HepG2 (cell line): ENCODE results near the gene NEK7. TPM values are rescaled to one million over a fixed set of nuclear protein-coding genes. Genes with fewer than 3 reads are reported as not detected.

ENCODE experiments used
- ATAC-seq: fragments of 200-7000 bp; cut with Tn5 transposase; 3 replicates; pipeline ENCODE4 v1.9.1; 2020; ENCODE audit warnings: mild to moderate bottlenecking, moderate library complexity
- BruUV-seq: library from RNA; stranded (reverse); fragments of 400-500 nt; replicated peaks from 2 replicates; lab custom pipeline; 2021; lab: Mats Ljungman, UMichigan
- CTCF ChIA-PET: fragments of 300-600 bp; formaldehyde crosslinking; extraction: SDS; loops from one replicate; lab custom pipeline; 2021; ENCODE audit warnings: low total read pairs, inconsistent platforms, low intra/inter-chr PET ratio; lab: Yijun Ruan, JAX
- POLR2A ChIA-PET: fragments of 350-600 bp; sonication (Branson Sonifier 250); formaldehyde crosslinking; loops from one replicate; lab custom pipeline; 2020; ENCODE audit warnings: antibody characterized with exemption, inconsistent platforms; lab: Yijun Ruan, JAX
- DNase-seq: peaks from one replicate; pipeline ENCODE4 v3.0.0-alpha.2; 2015; ENCODE audit warnings: low spot score
- FAIRE-seq: peaks from 3 replicates; lab custom pipeline; 2011; peaks lifted over from hg19 to GRCh38; lab: Jason Lieb, UNC
- H2AFZ ChIP-seq: one replicate; pipeline ENCODE4 v1.6.1; 2011; ENCODE audit warnings: low read length, inconsistent platforms
- H3K27ac ChIP-seq: fragments of 300-600 bp; 3 replicates; pipeline ENCODE4 v1.8.0; 2011; ENCODE audit warnings: mixed run types, mild to moderate bottlenecking, mixed read lengths, low read length, inconsistent platforms; ENCODE audit not compliant: insufficient read depth; ENCODE audit errors: extremely low read length
- H3K27me3 ChIP-seq, 2 experiments: fragments of 200-600 bp in 1 of 2; 2 replicates in 1 of 2; 3 replicates in 1 of 2; pipeline versions ENCODE4 v1.6.0 to v1.8.0; 2011; ENCODE audit warnings: low read length in 2 of 2, mild to moderate bottlenecking in 2 of 2, moderate library complexity in 2 of 2, inconsistent platforms in 1 of 2; ENCODE audit not compliant: insufficient read depth in 2 of 2, control insufficient read depth in 1 of 2
- H3K36me3 ChIP-seq, 2 experiments: fragments of 200-600 bp in 1 of 2; replicated peaks in 1 of 2; 2 replicates in 1 of 2; 3 replicates in 1 of 2; pipeline versions ENCODE4 v1.5.1 to v1.8.0; 2011; ENCODE audit warnings: low read length in 2 of 2, inconsistent platforms in 1 of 2; ENCODE audit not compliant: insufficient read depth in 2 of 2, control insufficient read depth in 1 of 2
- H3K4me1 ChIP-seq: 2 replicates; pipeline ENCODE4 v1.5.1; 2012; ENCODE audit warnings: low read length, inconsistent platforms; ENCODE audit not compliant: insufficient read depth
- H3K4me2 ChIP-seq: 2 replicates; pipeline ENCODE4 v1.6.0; 2011; ENCODE audit warnings: low read depth, low read length, inconsistent platforms
- H3K4me3 ChIP-seq, 3 experiments: fragments of 200-600 bp in 1 of 3; sonication (generic), shearing (Covaris generic) in 1 of 3; replicated peaks in 1 of 3; 2 replicates each; pipeline ENCODE4 v1.5.1; 2011 to 2016; ENCODE audit warnings: low read length in 3 of 3, inconsistent platforms in 2 of 3, low read depth in 2 of 3, mild to moderate bottlenecking in 2 of 3, control low read depth in 1 of 3, mixed read lengths in 1 of 3; ENCODE audit not compliant: insufficient read depth in 1 of 3
- H3K79me2 ChIP-seq: one replicate; pipeline ENCODE4 v1.6.1; 2011; ENCODE audit warnings: low read length, inconsistent platforms; ENCODE audit not compliant: insufficient read depth
- H3K9ac ChIP-seq: 2 replicates; pipeline ENCODE4 v1.6.0; 2011; ENCODE audit warnings: mild to moderate bottlenecking, low read depth, low read length, inconsistent platforms; ENCODE audit not compliant: insufficient read depth
- H3K9me3 ChIP-seq: 2 replicates; pipeline ENCODE4 v1.5.1; 2012; ENCODE audit warnings: mild to moderate bottlenecking, low read length
- H4K20me1 ChIP-seq: 2 replicates; pipeline ENCODE4 v1.6.0; 2011; ENCODE audit warnings: inconsistent platforms, mild to moderate bottlenecking, low read length, moderate library complexity; ENCODE audit not compliant: insufficient read depth
- AGO2 ChIP-seq: fragments of 200-400 bp; formaldehyde crosslinking; optimal IDR thresholded peaks from 2 replicates; pipeline ENCODE3; 2017; ENCODE audit warnings: mild to moderate bottlenecking, low read depth, low read length, moderate library complexity
- CENPX ChIP-seq: sonication (generic); formaldehyde crosslinking; IDR thresholded peaks from 2 replicates; pipeline ENCODE4 v1.9.0; 2021; ENCODE audit warnings: mild to moderate bottlenecking, missing genetic modification reagents, moderate library complexity
- CREB1 ChIP-seq, 2 experiments: fragments of 450-650 bp in 1 of 2; IDR thresholded peaks; 2 replicates each; pipeline ENCODE4 v1.6.1; 2016 to 2017; ENCODE audit warnings: control low read depth in 1 of 2, mild to moderate bottlenecking in 1 of 2, missing compliant biosample characterization in 1 of 2, missing genetic modification characterization in 1 of 2
- HMGA1 ChIP-seq: sonication (generic); formaldehyde crosslinking; conservative IDR thresholded peaks from 2 replicates; pipeline ENCODE4 v1.4.0; 2020; ENCODE audit warnings: missing genetic modification reagents
- HNF4A ChIP-seq: sonication (generic); formaldehyde crosslinking; IDR thresholded peaks from 2 replicates; pipeline ENCODE4 v1.4.0; 2020; ENCODE audit warnings: missing genetic modification reagents
- KLF11 ChIP-seq: IDR thresholded peaks from 2 replicates; pipeline ENCODE4 v1.6.1; 2016; ENCODE audit warnings: missing compliant biosample characterization
- MLLT10 ChIP-seq: sonication (generic); formaldehyde crosslinking; IDR thresholded peaks from 2 replicates; pipeline ENCODE4 v1.4.0; 2020; ENCODE audit warnings: missing genetic modification reagents
- NR1H2 ChIP-seq: sonication (generic); formaldehyde crosslinking; IDR thresholded peaks from 2 replicates; pipeline ENCODE4 v1.8.1; 2022; ENCODE audit warnings: low read depth, missing genetic modification reagents, borderline replicate concordance
- NR2F2 ChIP-seq: IDR thresholded peaks from 2 replicates; pipeline ENCODE4 v1.6.1; 2012; ENCODE audit warnings: low read depth, inconsistent platforms, borderline replicate concordance
- PCBP2 ChIP-seq: fragments of 200-400 bp; formaldehyde crosslinking; optimal IDR thresholded peaks from 2 replicates; pipeline ENCODE3; 2018; ENCODE audit warnings: low read length, low read depth; ENCODE audit not compliant: poor library complexity, severe bottlenecking
- TBX3 ChIP-seq: fragments of 450-650 bp; IDR thresholded peaks from 2 replicates; pipeline ENCODE4 v1.6.1; 2017; ENCODE audit warnings: antibody characterized with exemption, mild to moderate bottlenecking, inconsistent platforms, borderline replicate concordance
- TOE1 ChIP-seq: sonication (generic); formaldehyde crosslinking; IDR thresholded peaks from 2 replicates; pipeline ENCODE4 v1.4.0; 2020; ENCODE audit warnings: mild to moderate bottlenecking, missing genetic modification reagents
- ZNF33B ChIP-seq: sonication (generic); formaldehyde crosslinking; IDR thresholded peaks from 2 replicates; pipeline ENCODE4 v1.5.1; 2020; ENCODE audit warnings: mild to moderate bottlenecking, missing genetic modification reagents
- ZNF354B ChIP-seq: sonication (generic); formaldehyde crosslinking; IDR thresholded peaks from 2 replicates; pipeline ENCODE4 v1.8.0; 2022; ENCODE audit warnings: mild to moderate bottlenecking, missing genetic modification reagents
- WGBS: methylation state at CpG from one replicate; pipeline ENCODE4 v1.1.6; 2017; ENCODE audit warnings: low lambda C conversion rate; 5-methylcytosine and 5-hydroxymethylcytosine counted together
- in situ Hi-C: cut with HindIII; loops from 2 replicates; pipeline ENCODE4 v1.10.0; 2017; ENCODE audit warnings: low pct_unique_long_range_greater_than_20kb; ENCODE audit not compliant: extremely low pct_ligation_motif_present
- intact Hi-C: fragments of 100-400 bp; cut with micrococcal nuclease; formaldehyde crosslinking; loops from one replicate; pipeline ENCODE4 v1.10.0; 2022; ENCODE audit not compliant: unreplicated experiment
- polyA plus RNA-seq, 8 experiments: library from polyadenylated mRNA; depleted of rRNA in 3 of 8; stranded (reverse) in 7 of 8; unstranded in 1 of 8; fragments of >200 nt; fragmentation: Illumina TruSeq in 4 of 8; extraction: Trizol in 4 of 8; gene quantifications; 2 replicates each; pipeline versions ENCODE4 v1.2.1 to v1.2.3, GENCODE V29; 2011 to 2016; ENCODE audit warnings: low read depth in 4 of 8, missing spikeins in 1 of 8, mixed read lengths in 1 of 8; ENCODE audit not compliant: insufficient read depth in 1 of 8
- total RNA-seq, 5 experiments: library from RNA; depleted of rRNA; stranded (reverse); fragments of >200 nt; fragmentation: Illumina TruSeq; extraction: Trizol; gene quantifications; 2 replicates each; pipeline ENCODE4 v1.2.3, GENCODE V29; 2016; ENCODE audit warnings: low read depth in 1 of 5
- TF ChIP-seq, protein P1 (sequence below): fragments of 450-650 bp; IDR thresholded peaks from 2 replicates; pipeline ENCODE4 v1.6.1; 2017
- TF ChIP-seq, protein P2 (sequence below): IDR thresholded peaks from 2 replicates; pipeline ENCODE4 v1.6.1; 2016; ENCODE audit warnings: low read depth
- TF ChIP-seq, protein P3 (sequence below): sonication (generic); formaldehyde crosslinking; IDR thresholded peaks from 2 replicates; pipeline ENCODE4 v1.5.0; 2020; ENCODE audit warnings: mild to moderate bottlenecking, missing genetic modification reagents
- TF ChIP-seq, protein P4 (sequence below): sonication (generic); formaldehyde crosslinking; conservative IDR thresholded peaks from 2 replicates; pipeline ENCODE4 v1.4.0; 2020; ENCODE audit warnings: missing genetic modification reagents
- TF ChIP-seq, protein P5 (sequence below): sonication (generic); formaldehyde crosslinking; IDR thresholded peaks from 2 replicates; pipeline ENCODE4 v1.4.0; 2020; ENCODE audit warnings: missing genetic modification reagents

NEK7 gene
- total and polyA plus RNA-seq, 2 of the 13 experiments (the other 11 are each of a cell fraction or from before 2014, with no cell fraction given), result 18.1 to 19.2 TPM

DNA sequence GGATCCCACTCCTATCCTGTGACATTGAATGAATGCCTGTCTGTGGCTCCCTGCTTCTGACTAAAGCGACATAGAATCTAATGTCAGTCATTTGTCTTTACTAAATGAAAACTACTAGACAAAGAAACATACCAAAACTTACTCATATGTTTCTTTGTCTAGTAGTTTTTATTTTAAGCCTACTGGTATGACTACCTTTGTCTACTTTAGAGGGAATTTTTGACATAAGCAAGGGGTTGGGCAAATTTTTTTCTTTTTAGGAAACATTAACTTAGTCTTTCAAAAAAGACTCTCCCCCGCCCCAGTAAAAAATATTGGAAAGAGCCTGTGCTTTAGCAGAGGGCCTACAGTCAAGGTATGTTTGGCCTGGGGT is 4.9 kb downstream of the NEK7 start:
- Histone ChIP-seq H3K9ac (peak overlapping the region; percentile 23), H3K79me2 (peaks cover 83% of the 10 kb centered on the region), H3K27ac (peak overlapping the region; percentile 69), H3K4me3 (peak overlapping the region in 2 of 3 experiments; percentile 45 to 51; a peak in 3 of 6 replicates), H4K20me1 (no peaks in the 10 kb centered on the region), H3K27me3 (no peaks in the 10 kb centered on the region; a peak in 1 of 5 replicates), H2AFZ (no peak overlapping the region), H3K4me1 (peaks cover 53% of the 10 kb centered on the region), H3K9me3 (no peaks in the 10 kb centered on the region), H3K4me2 (peak overlapping the region; percentile 75), H3K36me3 (no peaks in the 10 kb centered on the region)
- 10% methylated on average over 2 of the region's 2 CpGs for WGBS
- ChIA-PET POLR2A (interaction anchor here (0.7 kb wide), 1 partner anchor 10 kb away, joined by 3 read pairs; no protein-coding TSS in a partner anchor), CTCF (no interaction called here)
- DNase-seq (no peak), ATAC-seq (no peak), FAIRE-seq (peak; percentile 71)
- intact Hi-C loops (no loop called here), in situ Hi-C loops (no loop called here)
- no TSS peak for BruUV-seq
- TF ChIP-seq HNF4A (no peak), CREB1 (IDR thresholded peaks at IDR 0.05) (no peak), CREB1 (CRISPR knock-in tag; IDR thresholded peaks at IDR 0.05) (0 out of 2 replicates have a peak, but pooled peaks have one; percentile 9), AGO2 (no peak), CENPX (CRISPR knock-in tag) (no peak), KLF11 (no peak), TOE1 (CRISPR knock-in tag) (peak; percentile 65; the same call in 1 of the 2 replicates), NR1H2 (no peak), HMGA1 (CRISPR knock-in tag) (no peak), TBX3 (no peak), ZNF33B (CRISPR knock-in tag) (no peak), ZNF354B (CRISPR knock-in tag) (no peak), MLLT10 (CRISPR knock-in tag) (no peak), NR2F2 (no peak), PCBP2 (no peak)
- TF ChIP-seq, protein P1, sequence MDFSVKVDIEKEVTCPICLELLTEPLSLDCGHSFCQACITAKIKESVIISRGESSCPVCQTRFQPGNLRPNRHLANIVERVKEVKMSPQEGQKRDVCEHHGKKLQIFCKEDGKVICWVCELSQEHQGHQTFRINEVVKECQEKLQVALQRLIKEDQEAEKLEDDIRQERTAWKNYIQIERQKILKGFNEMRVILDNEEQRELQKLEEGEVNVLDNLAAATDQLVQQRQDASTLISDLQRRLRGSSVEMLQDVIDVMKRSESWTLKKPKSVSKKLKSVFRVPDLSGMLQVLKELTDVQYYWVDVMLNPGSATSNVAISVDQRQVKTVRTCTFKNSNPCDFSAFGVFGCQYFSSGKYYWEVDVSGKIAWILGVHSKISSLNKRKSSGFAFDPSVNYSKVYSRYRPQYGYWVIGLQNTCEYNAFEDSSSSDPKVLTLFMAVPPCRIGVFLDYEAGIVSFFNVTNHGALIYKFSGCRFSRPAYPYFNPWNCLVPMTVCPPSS, result no peak
- TF ChIP-seq, protein P2, sequence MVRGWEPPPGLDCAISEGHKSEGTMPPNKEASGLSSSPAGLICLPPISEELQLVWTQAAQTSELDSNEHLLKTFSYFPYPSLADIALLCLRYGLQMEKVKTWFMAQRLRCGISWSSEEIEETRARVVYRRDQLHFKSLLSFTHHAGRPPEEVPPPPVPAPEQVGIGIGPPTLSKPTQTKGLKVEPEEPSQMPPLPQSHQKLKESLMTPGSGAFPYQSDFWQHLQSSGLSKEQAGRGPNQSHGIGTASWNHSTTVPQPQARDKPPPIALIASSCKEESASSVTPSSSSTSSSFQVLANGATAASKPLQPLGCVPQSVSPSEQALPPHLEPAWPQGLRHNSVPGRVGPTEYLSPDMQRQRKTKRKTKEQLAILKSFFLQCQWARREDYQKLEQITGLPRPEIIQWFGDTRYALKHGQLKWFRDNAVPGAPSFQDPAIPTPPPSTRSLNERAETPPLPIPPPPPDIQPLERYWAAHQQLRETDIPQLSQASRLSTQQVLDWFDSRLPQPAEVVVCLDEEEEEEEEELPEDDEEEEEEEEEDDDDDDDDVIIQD (CRISPR knock-in tag), result 0 out of 2 replicates have a peak, but pooled peaks have one; percentile 11
- TF ChIP-seq, protein P3, sequence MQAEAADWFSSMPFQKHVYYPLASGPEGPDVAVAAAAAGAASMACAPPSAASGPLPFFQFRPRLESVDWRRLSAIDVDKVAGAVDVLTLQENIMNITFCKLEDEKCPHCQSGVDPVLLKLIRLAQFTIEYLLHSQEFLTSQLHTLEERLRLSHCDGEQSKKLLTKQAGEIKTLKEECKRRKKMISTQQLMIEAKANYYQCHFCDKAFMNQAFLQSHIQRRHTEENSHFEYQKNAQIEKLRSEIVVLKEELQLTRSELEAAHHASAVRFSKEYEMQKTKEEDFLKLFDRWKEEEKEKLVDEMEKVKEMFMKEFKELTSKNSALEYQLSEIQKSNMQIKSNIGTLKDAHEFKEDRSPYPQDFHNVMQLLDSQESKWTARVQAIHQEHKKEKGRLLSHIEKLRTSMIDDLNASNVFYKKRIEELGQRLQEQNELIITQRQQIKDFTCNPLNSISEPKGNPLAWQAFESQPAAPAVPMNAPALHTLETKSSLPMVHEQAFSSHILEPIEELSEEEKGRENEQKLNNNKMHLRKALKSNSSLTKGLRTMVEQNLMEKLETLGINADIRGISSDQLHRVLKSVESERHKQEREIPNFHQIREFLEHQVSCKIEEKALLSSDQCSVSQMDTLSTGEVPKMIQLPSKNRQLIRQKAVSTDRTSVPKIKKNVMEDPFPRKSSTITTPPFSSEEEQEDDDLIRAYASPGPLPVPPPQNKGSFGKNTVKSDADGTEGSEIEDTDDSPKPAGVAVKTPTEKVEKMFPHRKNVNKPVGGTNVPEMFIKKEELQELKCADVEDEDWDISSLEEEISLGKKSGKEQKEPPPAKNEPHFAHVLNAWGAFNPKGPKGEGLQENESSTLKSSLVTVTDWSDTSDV (CRISPR knock-in tag), result no peak
- TF ChIP-seq, protein P4, sequence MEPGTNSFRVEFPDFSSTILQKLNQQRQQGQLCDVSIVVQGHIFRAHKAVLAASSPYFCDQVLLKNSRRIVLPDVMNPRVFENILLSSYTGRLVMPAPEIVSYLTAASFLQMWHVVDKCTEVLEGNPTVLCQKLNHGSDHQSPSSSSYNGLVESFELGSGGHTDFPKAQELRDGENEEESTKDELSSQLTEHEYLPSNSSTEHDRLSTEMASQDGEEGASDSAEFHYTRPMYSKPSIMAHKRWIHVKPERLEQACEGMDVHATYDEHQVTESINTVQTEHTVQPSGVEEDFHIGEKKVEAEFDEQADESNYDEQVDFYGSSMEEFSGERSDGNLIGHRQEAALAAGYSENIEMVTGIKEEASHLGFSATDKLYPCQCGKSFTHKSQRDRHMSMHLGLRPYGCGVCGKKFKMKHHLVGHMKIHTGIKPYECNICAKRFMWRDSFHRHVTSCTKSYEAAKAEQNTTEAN (CRISPR knock-in tag), result no peak
- TF ChIP-seq, protein P5, sequence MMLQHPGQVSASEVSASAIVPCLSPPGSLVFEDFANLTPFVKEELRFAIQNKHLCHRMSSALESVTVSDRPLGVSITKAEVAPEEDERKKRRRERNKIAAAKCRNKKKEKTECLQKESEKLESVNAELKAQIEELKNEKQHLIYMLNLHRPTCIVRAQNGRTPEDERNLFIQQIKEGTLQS (CRISPR knock-in tag), result no peak
